GM12878 (cell line): ENCODE data around the gene VIPR2. TPM values are rescaled to one million over a fixed set of nuclear protein-coding genes. Genes with fewer than 3 reads are reported as not detected.

Experiments used
- ATAC-seq: fragments of 200-7000 bp; cut with Tn5 transposase; 3 replicates; pipeline ENCODE4 v1.9.1; 2020; ENCODE audit warnings: mild to moderate bottlenecking, moderate library complexity
- BruUV-seq: library from RNA; stranded (reverse); fragments of 400-500 nt; replicated peaks from 2 replicates; lab custom pipeline; 2021; lab: Mats Ljungman, UMichigan
- CTCF ChIA-PET: fragments of 300-600 bp; sonication (Branson Sonifier 250); formaldehyde crosslinking; extraction: SDS; loops from one replicate; lab custom pipeline; 2021; ENCODE audit warnings: inconsistent platforms; lab: Yijun Ruan, JAX
- POLR2A ChIA-PET: fragments of 350-600 bp; formaldehyde crosslinking; extraction: SDS; loops from one replicate; lab custom pipeline; 2021; ENCODE audit warnings: inconsistent platforms; lab: Charles Lee
- RAD21 ChIA-PET: fragments of 300-600 bp; sonication (Branson Sonifier 250); formaldehyde crosslinking; loops from one replicate; lab custom pipeline; 2023; ENCODE audit warnings: antibody characterized with exemption; ENCODE audit not compliant: unreplicated experiment; lab: Charles Lee
- SMC1A ChIA-PET: fragments of 300-600 bp; sonication (Branson Sonifier 250); formaldehyde crosslinking; loops from one replicate; lab custom pipeline; 2023; ENCODE audit not compliant: unreplicated experiment, uncharacterized antibody; lab: Charles Lee
- DNase-seq: peaks from one replicate; pipeline ENCODE4 v3.0.0-alpha.2; 2011; ENCODE audit warnings: low read depth, low spot score
- FAIRE-seq: peaks from 3 replicates; lab custom pipeline; 2011; peaks lifted over from hg19 to GRCh38; lab: Jason Lieb, UNC
- H2AFZ ChIP-seq: 2 replicates; pipeline ENCODE4 v1.6.0; 2011; ENCODE audit warnings: low read depth, low read length, control low read depth; ENCODE audit not compliant: control insufficient read depth
- H3K27ac ChIP-seq: 2 replicates; pipeline ENCODE4 v1.5.1; 2011; ENCODE audit warnings: control low read depth; ENCODE audit not compliant: control insufficient read depth, insufficient read depth
- H3K27me3 ChIP-seq, 2 experiments: replicated peaks in 1 of 2; 2 replicates each; pipeline versions ENCODE4 v1.6.0 to v1.6.1; 2011; ENCODE audit warnings: low read length in 1 of 2; ENCODE audit not compliant: control insufficient read depth in 2 of 2, insufficient read depth in 2 of 2
- H3K36me3 ChIP-seq, 2 experiments: 2 replicates each; pipeline ENCODE4 v1.5.1; 2011; ENCODE audit warnings: low read length in 1 of 2; ENCODE audit not compliant: control insufficient read depth in 2 of 2, insufficient read depth in 2 of 2
- H3K4me1 ChIP-seq: 2 replicates; pipeline ENCODE4 v1.6.1; 2011; ENCODE audit warnings: mild to moderate bottlenecking, low read length, moderate library complexity, mixed read lengths; ENCODE audit not compliant: control insufficient read depth, insufficient read depth
- H3K4me2 ChIP-seq: 2 replicates; pipeline ENCODE4 v1.6.0; 2011; ENCODE audit warnings: control low read depth; ENCODE audit not compliant: control insufficient read depth, insufficient read depth
- H3K4me3 ChIP-seq: fragments of 200-600 bp; sonication (generic); 2 replicates; pipeline ENCODE4 v1.5.1; 2016
- H3K79me2 ChIP-seq: 2 replicates; pipeline ENCODE4 v1.6.0; 2011; ENCODE audit warnings: low read length; ENCODE audit not compliant: control insufficient read depth, insufficient read depth
- H3K9ac ChIP-seq: 2 replicates; pipeline ENCODE4 v1.8.0; 2011; ENCODE audit warnings: low read length, control low read depth, mixed read lengths; ENCODE audit not compliant: control insufficient read depth, insufficient read depth
- H3K9me3 ChIP-seq: replicated peaks from 3 replicates; pipeline ENCODE4 v1.5.1; 2011; ENCODE audit warnings: mild to moderate bottlenecking, low read length; ENCODE audit not compliant: control insufficient read depth, insufficient read depth
- H4K20me1 ChIP-seq: 2 replicates; pipeline ENCODE4 v1.6.0; 2011; ENCODE audit not compliant: control insufficient read depth, insufficient read depth
- BACH1 ChIP-seq: fragments of 450-650 bp; IDR thresholded peaks from 2 replicates; pipeline ENCODE4 v1.6.1; 2017; ENCODE audit warnings: mild to moderate bottlenecking, borderline replicate concordance
- FOXK2 ChIP-seq: fragments of 450-650 bp; IDR thresholded peaks from 2 replicates; pipeline ENCODE4 v1.6.1; 2017; ENCODE audit warnings: mild to moderate bottlenecking, moderate library complexity
- IKZF1 ChIP-seq: fragments of 450-650 bp; conservative IDR thresholded peaks from 2 replicates; pipeline ENCODE4 v1.6.1; 2017; ENCODE audit warnings: antibody characterized with exemption, mild to moderate bottlenecking
- NR2F1 ChIP-seq: fragments of 450-650 bp; conservative IDR thresholded peaks from 2 replicates; pipeline ENCODE4 v1.6.1; 2017; ENCODE audit warnings: mild to moderate bottlenecking
- ZNF384 ChIP-seq: IDR thresholded peaks from 2 replicates; pipeline ENCODE4 v1.6.1; 2012; ENCODE audit warnings: low read depth, mild to moderate bottlenecking, low read length, improper control_type of control experiment, borderline replicate concordance
- WGBS: methylation state at CpG from one replicate; pipeline ENCODE4 v1.1.6; 2016; ENCODE audit warnings: low lambda C conversion rate; ENCODE audit not compliant: insufficient replicate concordance, insufficient coverage; ENCODE audit errors: missing lambda C conversion rate; 5-methylcytosine and 5-hydroxymethylcytosine counted together
- in situ Hi-C: fragments of 300-500 bp; cut with MboI; formaldehyde crosslinking; loops from 9 replicates; pipeline ENCODE4 v1.14.3; 2018; ENCODE audit warnings: mixed read lengths
- intact Hi-C: fragments of 100-400 bp; cut with micrococcal nuclease; formaldehyde crosslinking; loops from one replicate; pipeline ENCODE4 v1.14.2; 2022; ENCODE audit not compliant: unreplicated experiment
- polyA plus RNA-seq, 11 experiments: library from polyadenylated mRNA; depleted of rRNA in 4 of 11; unstranded in 6 of 11; stranded (reverse) in 5 of 11; fragments of >200 nt; fragmentation: Nextera tagmentation in 4 of 11; fragmentation: Illumina TruSeq in 1 of 11; extraction: Ambion mirVana in 4 of 11; extraction: Trizol in 1 of 11; gene quantifications; 1 replicate in 1 of 11; 2 replicates in 10 of 11; pipeline versions ENCODE4 v1.2.1 to v1.2.3, GENCODE V29; 2011 to 2016; ENCODE audit warnings: inconsistent platforms in 2 of 11, missing spikeins in 2 of 11, low read depth in 1 of 11
- total RNA-seq, 4 experiments: library from RNA; depleted of rRNA in 3 of 4; stranded (reverse); fragments of >200 nt in 3 of 4; fragmentation: Illumina TruSeq in 1 of 4; extraction: Trizol in 1 of 4; gene quantifications; 2 replicates each; pipeline versions ENCODE4 v1.2.1 to v1.2.3, GENCODE V29; 2013 to 2021
- TF ChIP-seq, protein P1 (sequence below), 3 experiments: IDR thresholded peaks in 2 of 3; conservative IDR thresholded peaks in 1 of 3; 2 replicates each; pipeline ENCODE4 v1.5.1; 2011; ENCODE audit warnings: low read depth in 3 of 3, low read length in 3 of 3, mild to moderate bottlenecking in 3 of 3, control low read depth in 2 of 3, moderate library complexity in 2 of 3, inconsistent platforms in 1 of 3, mixed read lengths in 1 of 3; ENCODE audit not compliant: control insufficient read depth in 2 of 3, insufficient read depth in 1 of 3; ENCODE audit errors: extremely low read depth in 1 of 3
- TF ChIP-seq, protein P2 (sequence below): fragments of 450-650 bp; IDR thresholded peaks from 2 replicates; pipeline ENCODE4 v1.6.1; 2017; ENCODE audit warnings: mild to moderate bottlenecking, moderate library complexity
- TF ChIP-seq, protein P3 (sequence below): fragments of 450-650 bp; IDR thresholded peaks from 2 replicates; pipeline ENCODE4 v1.6.1; 2017; ENCODE audit warnings: mild to moderate bottlenecking, moderate library complexity

Gene VIPR2
- total and polyA plus RNA-seq, 10 of the 15 experiments (the other 5 are each of a cell fraction or from before 2014, with no cell fraction given): not detected

DNA sequence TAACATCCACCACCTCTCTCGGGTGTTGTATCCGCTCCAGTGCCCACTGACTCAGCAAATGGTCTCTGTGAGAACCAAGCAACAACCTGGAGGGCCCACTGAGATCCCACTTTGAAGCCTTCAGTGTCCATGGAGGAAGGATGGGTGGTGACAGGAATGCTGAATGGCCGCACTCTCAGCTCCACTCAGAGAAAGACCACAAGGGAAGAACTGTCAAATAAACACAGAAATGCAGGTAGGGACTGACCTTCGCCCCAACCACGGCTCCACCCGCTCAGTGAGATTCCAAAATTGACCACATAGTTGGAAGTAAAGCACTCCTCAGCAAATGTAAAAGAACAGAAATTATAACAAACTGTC is 65.8 kb downstream of the VIPR2 start:
- BruUV-seq: no TSS peak
- FAIRE-seq (no peak), DNase-seq (no peak)
- no peak overlapping the region for H3K9ac ChIP-seq
- WGBS: 11% methylated on average over 6 of the region's 6 CpGs
- no peaks in the 10 kb centered on the region; the same call in 2 of the 3 replicates for H3K9me3 ChIP-seq
- H3K27me3 ChIP-seq: no peaks in the 10 kb centered on the region
- H3K4me2 ChIP-seq: no peak overlapping the region
- RAD21 ChIA-PET: no interaction called here
- no peak overlapping the region for H2AFZ ChIP-seq
- H3K79me2 ChIP-seq: no peaks in the 10 kb centered on the region
- no peak overlapping the region for H3K4me3 ChIP-seq
- H3K27ac ChIP-seq: no peak overlapping the region
- CTCF ChIA-PET: no interaction called here
- SMC1A ChIA-PET: no interaction called here
- H3K36me3 ChIP-seq: no peaks in the 10 kb centered on the region
- intact Hi-C loops: no loop called here
- TF ChIP-seq FOXK2 (no peak), ZNF384 (no peak), IKZF1 (no peak), BACH1 (no peak), NR2F1 (no peak)
- TF ChIP-seq, protein P1, sequence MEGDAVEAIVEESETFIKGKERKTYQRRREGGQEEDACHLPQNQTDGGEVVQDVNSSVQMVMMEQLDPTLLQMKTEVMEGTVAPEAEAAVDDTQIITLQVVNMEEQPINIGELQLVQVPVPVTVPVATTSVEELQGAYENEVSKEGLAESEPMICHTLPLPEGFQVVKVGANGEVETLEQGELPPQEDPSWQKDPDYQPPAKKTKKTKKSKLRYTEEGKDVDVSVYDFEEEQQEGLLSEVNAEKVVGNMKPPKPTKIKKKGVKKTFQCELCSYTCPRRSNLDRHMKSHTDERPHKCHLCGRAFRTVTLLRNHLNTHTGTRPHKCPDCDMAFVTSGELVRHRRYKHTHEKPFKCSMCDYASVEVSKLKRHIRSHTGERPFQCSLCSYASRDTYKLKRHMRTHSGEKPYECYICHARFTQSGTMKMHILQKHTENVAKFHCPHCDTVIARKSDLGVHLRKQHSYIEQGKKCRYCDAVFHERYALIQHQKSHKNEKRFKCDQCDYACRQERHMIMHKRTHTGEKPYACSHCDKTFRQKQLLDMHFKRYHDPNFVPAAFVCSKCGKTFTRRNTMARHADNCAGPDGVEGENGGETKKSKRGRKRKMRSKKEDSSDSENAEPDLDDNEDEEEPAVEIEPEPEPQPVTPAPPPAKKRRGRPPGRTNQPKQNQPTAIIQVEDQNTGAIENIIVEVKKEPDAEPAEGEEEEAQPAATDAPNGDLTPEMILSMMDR (IDR thresholded peaks at IDR 0.05 in 2 of 3, conservative IDR thresholded peaks at IDR 0.05 in 1 of 3; ENCODE audit: control insufficient read depth in 2 of 3, extremely low read depth in 1 of 3, insufficient read depth in 1 of 3, low read depth in 3 of 3, low read length in 3 of 3): no peak
- TF ChIP-seq, protein P2, sequence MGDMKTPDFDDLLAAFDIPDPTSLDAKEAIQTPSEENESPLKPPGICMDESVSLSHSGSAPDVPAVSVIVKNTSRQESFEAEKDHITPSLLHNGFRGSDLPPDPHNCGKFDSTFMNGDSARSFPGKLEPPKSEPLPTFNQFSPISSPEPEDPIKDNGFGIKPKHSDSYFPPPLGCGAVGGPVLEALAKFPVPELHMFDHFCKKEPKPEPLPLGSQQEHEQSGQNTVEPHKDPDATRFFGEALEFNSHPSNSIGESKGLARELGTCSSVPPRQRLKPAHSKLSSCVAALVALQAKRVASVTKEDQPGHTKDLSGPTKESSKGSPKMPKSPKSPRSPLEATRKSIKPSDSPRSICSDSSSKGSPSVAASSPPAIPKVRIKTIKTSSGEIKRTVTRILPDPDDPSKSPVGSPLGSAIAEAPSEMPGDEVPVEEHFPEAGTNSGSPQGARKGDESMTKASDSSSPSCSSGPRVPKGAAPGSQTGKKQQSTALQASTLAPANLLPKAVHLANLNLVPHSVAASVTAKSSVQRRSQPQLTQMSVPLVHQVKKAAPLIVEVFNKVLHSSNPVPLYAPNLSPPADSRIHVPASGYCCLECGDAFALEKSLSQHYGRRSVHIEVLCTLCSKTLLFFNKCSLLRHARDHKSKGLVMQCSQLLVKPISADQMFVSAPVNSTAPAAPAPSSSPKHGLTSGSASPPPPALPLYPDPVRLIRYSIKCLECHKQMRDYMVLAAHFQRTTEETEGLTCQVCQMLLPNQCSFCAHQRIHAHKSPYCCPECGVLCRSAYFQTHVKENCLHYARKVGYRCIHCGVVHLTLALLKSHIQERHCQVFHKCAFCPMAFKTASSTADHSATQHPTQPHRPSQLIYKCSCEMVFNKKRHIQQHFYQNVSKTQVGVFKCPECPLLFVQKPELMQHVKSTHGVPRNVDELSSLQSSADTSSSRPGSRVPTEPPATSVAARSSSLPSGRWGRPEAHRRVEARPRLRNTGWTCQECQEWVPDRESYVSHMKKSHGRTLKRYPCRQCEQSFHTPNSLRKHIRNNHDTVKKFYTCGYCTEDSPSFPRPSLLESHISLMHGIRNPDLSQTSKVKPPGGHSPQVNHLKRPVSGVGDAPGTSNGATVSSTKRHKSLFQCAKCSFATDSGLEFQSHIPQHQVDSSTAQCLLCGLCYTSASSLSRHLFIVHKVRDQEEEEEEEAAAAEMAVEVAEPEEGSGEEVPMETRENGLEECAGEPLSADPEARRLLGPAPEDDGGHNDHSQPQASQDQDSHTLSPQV: no peak
- TF ChIP-seq, protein P3, sequence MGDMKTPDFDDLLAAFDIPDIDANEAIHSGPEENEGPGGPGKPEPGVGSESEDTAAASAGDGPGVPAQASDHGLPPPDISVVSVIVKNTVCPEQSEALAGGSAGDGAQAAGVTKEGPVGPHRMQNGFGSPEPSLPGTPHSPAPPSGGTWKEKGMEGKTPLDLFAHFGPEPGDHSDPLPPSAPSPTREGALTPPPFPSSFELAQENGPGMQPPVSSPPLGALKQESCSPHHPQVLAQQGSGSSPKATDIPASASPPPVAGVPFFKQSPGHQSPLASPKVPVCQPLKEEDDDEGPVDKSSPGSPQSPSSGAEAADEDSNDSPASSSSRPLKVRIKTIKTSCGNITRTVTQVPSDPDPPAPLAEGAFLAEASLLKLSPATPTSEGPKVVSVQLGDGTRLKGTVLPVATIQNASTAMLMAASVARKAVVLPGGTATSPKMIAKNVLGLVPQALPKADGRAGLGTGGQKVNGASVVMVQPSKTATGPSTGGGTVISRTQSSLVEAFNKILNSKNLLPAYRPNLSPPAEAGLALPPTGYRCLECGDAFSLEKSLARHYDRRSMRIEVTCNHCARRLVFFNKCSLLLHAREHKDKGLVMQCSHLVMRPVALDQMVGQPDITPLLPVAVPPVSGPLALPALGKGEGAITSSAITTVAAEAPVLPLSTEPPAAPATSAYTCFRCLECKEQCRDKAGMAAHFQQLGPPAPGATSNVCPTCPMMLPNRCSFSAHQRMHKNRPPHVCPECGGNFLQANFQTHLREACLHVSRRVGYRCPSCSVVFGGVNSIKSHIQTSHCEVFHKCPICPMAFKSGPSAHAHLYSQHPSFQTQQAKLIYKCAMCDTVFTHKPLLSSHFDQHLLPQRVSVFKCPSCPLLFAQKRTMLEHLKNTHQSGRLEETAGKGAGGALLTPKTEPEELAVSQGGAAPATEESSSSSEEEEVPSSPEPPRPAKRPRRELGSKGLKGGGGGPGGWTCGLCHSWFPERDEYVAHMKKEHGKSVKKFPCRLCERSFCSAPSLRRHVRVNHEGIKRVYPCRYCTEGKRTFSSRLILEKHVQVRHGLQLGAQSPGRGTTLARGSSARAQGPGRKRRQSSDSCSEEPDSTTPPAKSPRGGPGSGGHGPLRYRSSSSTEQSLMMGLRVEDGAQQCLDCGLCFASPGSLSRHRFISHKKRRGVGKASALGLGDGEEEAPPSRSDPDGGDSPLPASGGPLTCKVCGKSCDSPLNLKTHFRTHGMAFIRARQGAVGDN: no peak
- TF ChIP-seq, all 136 proteins: peak for 0
- ATAC-seq: no peak
- in situ Hi-C loops: no loop called here
- POLR2A ChIA-PET: no interaction called here
- no peaks in the 10 kb centered on the region for H3K4me1 ChIP-seq
- H4K20me1 ChIP-seq: no peaks in the 10 kb centered on the region
